HL-60 (cell line): ENCODE data around the gene GOLGB1.

Source experiments
- GABPA ChIP-seq: IDR thresholded peaks from 2 replicates; pipeline ENCODE4 v1.6.1; 2012; ENCODE audit warnings: low read depth
- POLR2AphosphoS5 ChIP-seq: IDR thresholded peaks from 2 replicates; pipeline ENCODE4 v1.6.1; 2012; ENCODE audit warnings: low read depth
- TF ChIP-seq, protein P1 (sequence below): IDR thresholded peaks from one replicate; pipeline ENCODE4 v1.5.1; 2011; ENCODE audit warnings: low read length, control low read depth, inconsistent platforms; ENCODE audit not compliant: insufficient read depth

DNA sequence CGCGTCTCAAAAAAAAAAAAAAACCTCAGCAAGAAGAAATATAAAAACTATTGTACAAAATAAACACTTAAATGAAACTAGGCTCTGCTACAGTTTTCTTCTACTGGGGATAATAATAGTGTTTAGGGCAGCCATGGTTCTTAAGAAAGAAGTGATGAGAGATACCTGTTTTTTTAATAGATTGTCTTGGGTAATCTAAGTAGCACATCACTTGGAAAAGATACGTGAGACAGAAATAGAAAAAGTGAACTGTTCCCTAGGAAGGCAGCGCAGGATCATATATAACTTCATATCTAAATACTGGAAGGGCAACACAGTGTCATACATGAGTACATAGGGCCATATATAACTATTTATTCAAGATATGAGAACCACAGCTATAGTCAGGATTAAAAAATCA, 11.9 kb downstream of the GOLGB1 start:
- TF ChIP-seq, protein P1, sequence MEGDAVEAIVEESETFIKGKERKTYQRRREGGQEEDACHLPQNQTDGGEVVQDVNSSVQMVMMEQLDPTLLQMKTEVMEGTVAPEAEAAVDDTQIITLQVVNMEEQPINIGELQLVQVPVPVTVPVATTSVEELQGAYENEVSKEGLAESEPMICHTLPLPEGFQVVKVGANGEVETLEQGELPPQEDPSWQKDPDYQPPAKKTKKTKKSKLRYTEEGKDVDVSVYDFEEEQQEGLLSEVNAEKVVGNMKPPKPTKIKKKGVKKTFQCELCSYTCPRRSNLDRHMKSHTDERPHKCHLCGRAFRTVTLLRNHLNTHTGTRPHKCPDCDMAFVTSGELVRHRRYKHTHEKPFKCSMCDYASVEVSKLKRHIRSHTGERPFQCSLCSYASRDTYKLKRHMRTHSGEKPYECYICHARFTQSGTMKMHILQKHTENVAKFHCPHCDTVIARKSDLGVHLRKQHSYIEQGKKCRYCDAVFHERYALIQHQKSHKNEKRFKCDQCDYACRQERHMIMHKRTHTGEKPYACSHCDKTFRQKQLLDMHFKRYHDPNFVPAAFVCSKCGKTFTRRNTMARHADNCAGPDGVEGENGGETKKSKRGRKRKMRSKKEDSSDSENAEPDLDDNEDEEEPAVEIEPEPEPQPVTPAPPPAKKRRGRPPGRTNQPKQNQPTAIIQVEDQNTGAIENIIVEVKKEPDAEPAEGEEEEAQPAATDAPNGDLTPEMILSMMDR: no peak
- TF ChIP-seq POLR2AphosphoS5 (no peak), GABPA (no peak)
